SU-DHL-6 (cell line): Measurements from ENCODE around the gene IQCM.

ENCODE experiments used
- CTCF ChIP-seq: fragments of 200-600 bp; sonication (generic); IDR thresholded peaks from one replicate; pipeline ENCODE4 v1.5.1; 2017; ENCODE audit warnings: antibody characterized with exemption, mild to moderate bottlenecking, low read length, moderate library complexity; ENCODE audit not compliant: insufficient read depth, poor library complexity, severe bottlenecking
- EZH2phosphoT487 ChIP-seq: fragments of 200-600 bp; sonication (generic), shearing (Covaris generic); conservative IDR thresholded peaks from 2 replicates; pipeline ENCODE4 v1.6.1; 2018; ENCODE audit warnings: mild to moderate bottlenecking, antibody characterized with exemption, low read length, moderate library complexity, mixed read lengths

- TF ChIP-seq CTCF = no peak
- no peak for TF ChIP-seq EZH2phosphoT487
These were observed 21.3 kb downstream of the IQCM start for GRCh38 chr4:149794352-149794751.
